A673 (cell line): ENCODE data around the gene LMF1. TPM values are rescaled to one million over a fixed set of nuclear protein-coding genes. Genes with fewer than 3 reads are reported as not detected.
A peak's percentile ranks its signal among the peaks of the same experiment; 100 is the strongest.

Experiments used
- BruUV-seq: library from RNA; stranded (reverse); fragments of 400-500 nt; replicated peaks from 2 replicates; lab custom pipeline; 2021; lab: Mats Ljungman, UMichigan
- CTCF ChIA-PET: fragments of 300-600 bp; sonication (Branson Sonifier 250); formaldehyde crosslinking; loops from one replicate; lab custom pipeline; 2022; ENCODE audit warnings: antibody characterized with exemption; lab: Charles Lee
- POLR2A ChIA-PET: fragments of 300-600 bp; sonication (Branson Sonifier 250); formaldehyde crosslinking; loops from one replicate; lab custom pipeline; 2022; ENCODE audit warnings: antibody characterized with exemption; ENCODE audit not compliant: low non-redundant PET; lab: Charles Lee
- DNase-seq: peaks from one replicate; pipeline ENCODE4 v3.0.0-alpha.2; 2015; ENCODE audit warnings: low spot score
- H3K27ac ChIP-seq: fragments of 200-600 bp; sonication (generic); 2 replicates; pipeline ENCODE4 v1.5.1; 2016; ENCODE audit warnings: mixed run types, low read depth, mild to moderate bottlenecking, mixed read lengths, antibody characterized with exemption, low read length; ENCODE audit not compliant: poor library complexity, severe bottlenecking
- H3K27me3 ChIP-seq: fragments of 200-600 bp; sonication (generic); replicated peaks from 2 replicates; pipeline ENCODE4 v1.6.1; 2017; ENCODE audit warnings: mixed run types, low read depth, mild to moderate bottlenecking, mixed read lengths, antibody characterized with exemption, low read length; ENCODE audit not compliant: insufficient read depth, poor library complexity
- H3K36me3 ChIP-seq: fragments of 200-600 bp; sonication (generic); 2 replicates; pipeline ENCODE4 v1.6.1; 2016; ENCODE audit warnings: mixed run types, mild to moderate bottlenecking, mixed read lengths, antibody characterized with exemption, low read length; ENCODE audit not compliant: insufficient read depth, poor library complexity, severe bottlenecking
- H3K4me1 ChIP-seq: fragments of 200-600 bp; sonication (generic); 2 replicates; pipeline ENCODE4 v1.6.1; 2017; ENCODE audit warnings: mixed run types, mild to moderate bottlenecking, mixed read lengths, antibody characterized with exemption, low read length; ENCODE audit not compliant: insufficient read depth, poor library complexity, severe bottlenecking
- H3K4me3 ChIP-seq: fragments of 200-600 bp; sonication (generic); 2 replicates; pipeline ENCODE4 v1.5.1; 2016; ENCODE audit warnings: low read depth, mixed run types, mild to moderate bottlenecking, mixed read lengths, low read length; ENCODE audit not compliant: poor library complexity, severe bottlenecking
- H3K9me3 ChIP-seq: fragments of 200-600 bp; sonication (generic); 2 replicates; pipeline ENCODE4 v1.6.1; 2016; ENCODE audit warnings: mixed run types, low read depth, mild to moderate bottlenecking, mixed read lengths, antibody characterized with exemption, low read length; ENCODE audit not compliant: poor library complexity, severe bottlenecking
- EZH2 ChIP-seq: fragments of 200-600 bp; sonication (generic); IDR thresholded peaks from 2 replicates; pipeline ENCODE4 v1.6.1; 2017; ENCODE audit warnings: borderline replicate concordance, low read depth, mild to moderate bottlenecking, mixed read lengths, antibody characterized with exemption, low read length; ENCODE audit not compliant: poor library complexity, severe bottlenecking
- intact Hi-C: fragments of 100-400 bp; cut with micrococcal nuclease; formaldehyde crosslinking; loops from one replicate; pipeline ENCODE4 v1.10.0; 2022; ENCODE audit not compliant: unreplicated experiment
- total RNA-seq: library from RNA; stranded (reverse); gene quantifications from 2 replicates; pipeline ENCODE4 v1.2.3, GENCODE V29; 2021
- TF ChIP-seq, protein P1 (sequence below): fragments of 300-800, 200-600 bp; sonication (generic); conservative IDR thresholded peaks from 2 replicates; pipeline ENCODE4 v1.5.1; 2017; ENCODE audit warnings: low read depth, mild to moderate bottlenecking, antibody characterized with exemption, low read length, moderate library complexity, mixed read lengths

Gene LMF1
- total RNA-seq, 1 experiment from 2014 or later, result 21.0 TPM

DNA sequence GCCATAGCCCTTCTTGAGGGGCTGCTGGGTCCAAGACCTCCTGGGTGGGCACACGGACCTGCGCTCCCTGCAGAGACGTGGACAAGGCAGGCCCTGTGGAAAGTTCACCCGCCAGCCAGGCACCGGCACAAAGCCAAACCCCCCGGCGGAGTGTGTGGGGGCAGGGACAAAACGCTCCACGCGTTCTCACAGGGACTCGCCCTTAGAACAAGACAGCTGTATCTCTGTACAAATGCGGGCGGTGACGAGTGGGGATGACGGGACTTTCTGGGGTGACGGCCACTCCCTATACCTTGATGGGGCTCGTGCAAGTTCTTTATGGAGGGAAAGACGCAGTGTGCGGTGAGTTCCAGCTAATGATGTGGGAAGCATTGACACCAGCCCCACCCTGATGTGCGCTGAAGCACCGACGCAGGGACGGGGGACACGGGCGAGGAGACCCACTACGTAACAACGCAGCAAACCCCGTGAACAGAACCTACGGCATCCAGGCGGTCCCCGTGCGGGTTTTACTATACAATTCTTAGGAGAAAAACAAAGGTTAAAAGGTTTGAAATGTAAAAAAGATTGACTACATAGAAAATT lies 49.4 kb downstream of the LMF1 start:
- no peak for TF ChIP-seq EZH2
- TF ChIP-seq, protein P1, sequence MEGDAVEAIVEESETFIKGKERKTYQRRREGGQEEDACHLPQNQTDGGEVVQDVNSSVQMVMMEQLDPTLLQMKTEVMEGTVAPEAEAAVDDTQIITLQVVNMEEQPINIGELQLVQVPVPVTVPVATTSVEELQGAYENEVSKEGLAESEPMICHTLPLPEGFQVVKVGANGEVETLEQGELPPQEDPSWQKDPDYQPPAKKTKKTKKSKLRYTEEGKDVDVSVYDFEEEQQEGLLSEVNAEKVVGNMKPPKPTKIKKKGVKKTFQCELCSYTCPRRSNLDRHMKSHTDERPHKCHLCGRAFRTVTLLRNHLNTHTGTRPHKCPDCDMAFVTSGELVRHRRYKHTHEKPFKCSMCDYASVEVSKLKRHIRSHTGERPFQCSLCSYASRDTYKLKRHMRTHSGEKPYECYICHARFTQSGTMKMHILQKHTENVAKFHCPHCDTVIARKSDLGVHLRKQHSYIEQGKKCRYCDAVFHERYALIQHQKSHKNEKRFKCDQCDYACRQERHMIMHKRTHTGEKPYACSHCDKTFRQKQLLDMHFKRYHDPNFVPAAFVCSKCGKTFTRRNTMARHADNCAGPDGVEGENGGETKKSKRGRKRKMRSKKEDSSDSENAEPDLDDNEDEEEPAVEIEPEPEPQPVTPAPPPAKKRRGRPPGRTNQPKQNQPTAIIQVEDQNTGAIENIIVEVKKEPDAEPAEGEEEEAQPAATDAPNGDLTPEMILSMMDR, result no peak
- no peaks in the 10 kb centered on the region for H3K27me3 ChIP-seq
- peaks cover 4% of the 10 kb centered on the region for H3K9me3 ChIP-seq
- CTCF ChIA-PET, result no interaction called here
- BruUV-seq, result no TSS peak
- no peaks in the 10 kb centered on the region for H3K36me3 ChIP-seq
- H3K4me1 ChIP-seq, result no peaks in the 10 kb centered on the region
- no peak for DNase-seq
- POLR2A ChIA-PET, result no interaction called here
- intact Hi-C loops, result no loop called here
- H3K4me3 ChIP-seq, result no peak overlapping the region
- no peak overlapping the region for H3K27ac ChIP-seq

DNA sequence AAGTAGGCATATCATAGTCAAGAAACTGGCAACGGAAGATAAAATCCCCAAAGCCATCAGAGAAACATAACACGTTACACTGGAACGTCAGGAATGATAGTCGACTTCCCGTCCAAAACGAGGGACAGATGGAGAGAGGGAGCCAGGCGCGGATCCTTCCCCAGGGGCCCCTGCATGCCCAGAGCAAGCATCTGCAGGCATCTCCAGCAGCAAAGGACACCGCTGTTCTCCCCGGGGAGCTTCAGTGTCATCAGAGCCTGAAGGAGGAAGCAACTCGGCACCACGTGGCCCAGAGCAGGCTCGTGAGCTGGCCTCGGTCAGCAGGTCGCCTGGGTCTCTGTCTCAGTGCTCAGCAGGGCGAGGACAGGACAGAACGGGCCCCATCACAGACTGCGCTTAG lies 50.1 kb downstream of the LMF1 start:
- Histone ChIP-seq H3K9me3 (peaks cover 4% of the 10 kb centered on the region), H3K4me1 (no peaks in the 10 kb centered on the region), H3K27ac (peak overlapping the region; percentile 54), H3K4me3 (no peak overlapping the region), H3K36me3 (no peaks in the 10 kb centered on the region), H3K27me3 (no peaks in the 10 kb centered on the region)
- intact Hi-C loops, result no loop called here
- POLR2A ChIA-PET, result interaction anchor here (0.6 kb wide), 1 partner anchor 346 kb away, joined by 9 read pairs; no protein-coding TSS in a partner anchor
- no peak for TF ChIP-seq EZH2
- peak; percentile 44 for DNase-seq
- CTCF ChIA-PET, result no interaction called here
- BruUV-seq, result no TSS peak

DNA sequence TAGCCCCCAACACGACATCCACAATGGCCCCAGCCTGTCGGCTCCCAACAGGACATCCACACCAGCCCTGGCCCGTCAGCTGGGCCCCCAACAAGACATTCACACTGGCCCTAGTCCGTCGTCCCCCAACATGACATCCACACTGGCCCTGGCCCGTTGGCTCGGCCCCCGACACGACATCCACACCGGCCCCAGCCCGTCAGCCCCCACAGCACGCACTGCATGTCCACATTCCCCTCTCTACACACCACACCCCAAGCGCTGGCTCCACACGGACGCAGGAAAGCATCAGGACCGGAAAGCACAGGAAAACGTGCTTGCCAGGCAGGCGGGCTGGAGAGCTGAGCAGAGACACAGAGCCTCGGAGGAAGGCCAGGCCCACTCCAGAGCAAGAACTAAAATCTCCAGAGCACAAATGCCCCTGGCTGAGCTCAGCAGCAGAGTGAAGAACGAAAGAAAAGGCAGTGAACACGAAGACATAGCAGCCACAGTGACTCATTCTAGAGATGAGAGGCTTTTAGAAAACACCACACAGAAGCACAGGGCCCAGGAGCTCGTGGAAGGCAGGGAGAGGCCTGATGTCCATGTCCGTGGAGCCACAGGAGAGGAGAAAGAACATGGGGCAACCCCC lies 50.6 kb downstream of the LMF1 start:
- H3K27me3 ChIP-seq, result no peaks in the 10 kb centered on the region
- peaks cover 4% of the 10 kb centered on the region for H3K9me3 ChIP-seq
- no TSS peak for BruUV-seq
- TF ChIP-seq EZH2, result no peak
- TF ChIP-seq, protein P1, result no peak
- ChIA-PET CTCF (no interaction called here), POLR2A (interaction anchor here (0.6 kb wide), 1 partner anchor 347 kb away, joined by 9 read pairs; no protein-coding TSS in a partner anchor)
- DNase-seq, result no peak
- H3K4me1 ChIP-seq, result no peaks in the 10 kb centered on the region
- intact Hi-C loops, result no loop called here
- no peaks in the 10 kb centered on the region for H3K36me3 ChIP-seq
- peak overlapping the region; percentile 54 for H3K27ac ChIP-seq
- no peak overlapping the region for H3K4me3 ChIP-seq
